Mucosa of descending colon (tissue), 3 donors: ENCODE measurements around the gene PLXNA4. TPM values are rescaled to one million over a fixed set of nuclear protein-coding genes. Genes with fewer than 3 reads are reported as not detected.

ENCODE experiments used
- ATAC-seq: fragments of 200-7000 bp; cut with Tn5 transposase; one replicate; pipeline ENCODE4 v1.9.1; 2020; ENCODE audit warnings: mild to moderate bottlenecking, moderate library complexity
- DNase-seq, 3 donors: peaks; one replicate each; pipeline ENCODE4 v3.0.0-alpha.2; 2020
- H3K36me3 ChIP-seq: fragments of 200-600 bp; one replicate; pipeline ENCODE4 v1.8.0; 2021; ENCODE audit warnings: low read depth, mild to moderate bottlenecking
- H3K4me1 ChIP-seq: fragments of 200-600 bp; one replicate; pipeline ENCODE4 v1.8.0; 2021; ENCODE audit warnings: low read depth, mild to moderate bottlenecking
- H3K4me3 ChIP-seq: fragments of 200-600 bp; one replicate; pipeline ENCODE4 v1.8.0; 2021; ENCODE audit warnings: mild to moderate bottlenecking
- H3K9me3 ChIP-seq: fragments of 200-600 bp; one replicate; pipeline ENCODE4 v1.8.0; 2021; ENCODE audit warnings: mild to moderate bottlenecking
- intact Hi-C, 2 donors: fragments of 100-400 bp; cut with DNase I in 1 of 2; cut with micrococcal nuclease in 1 of 2; formaldehyde crosslinking; loops; one replicate each; pipeline versions ENCODE4 v1.11.0 to v1.11.1; 2022; cut with DNase I, micrococcal nuclease
- total RNA-seq, 3 donors: library from RNA; stranded (reverse); fragmentation: NEBNext Ultra II Directional in 2 of 3; extraction: Animal tissue kit (Norgen Biotek cat#: 25700) in 2 of 3; gene quantifications; one replicate each; pipeline versions ENCODE4 v1.2.1 to v1.2.4, GENCODE V29; 2021 to 2023
- TF ChIP-seq, protein P1 (sequence below): fragments of 200-600 bp; IDR thresholded peaks from one replicate; pipeline ENCODE4 v1.8.0; 2022; ENCODE audit warnings: antibody characterized with exemption, mild to moderate bottlenecking
- donor health status: DM: no; HTN: no; CAD: no; lungs with moderate emphysema.
- donor health status: DM: no; HTN: no; CAD: no.
- donor health status: DM: no; HTN: yes; CAD: no.

PLXNA4 gene
- total RNA-seq, 3 donors from 2014 or later: 0.78 to 3.5 (median 2.7) TPM

DNA sequence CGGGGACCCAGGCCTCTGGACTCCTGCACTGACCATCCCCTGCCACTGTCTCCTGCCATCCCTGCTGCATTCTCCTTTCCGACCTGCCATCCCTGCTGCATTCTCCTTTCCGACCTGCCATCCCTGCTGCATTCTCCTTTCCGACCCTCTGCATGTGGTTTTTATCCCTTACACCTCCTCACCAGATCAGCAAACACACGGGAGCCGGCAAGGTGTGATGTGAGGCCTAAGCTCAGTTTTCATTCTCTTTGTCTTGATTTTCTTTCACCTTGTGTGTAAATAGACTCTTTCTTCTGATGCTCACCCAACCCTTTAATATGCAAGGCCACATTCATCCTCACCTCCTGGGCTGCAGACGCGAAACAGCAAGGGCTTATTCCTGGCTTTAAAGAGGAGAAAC lies 11.4 kb downstream of the PLXNA4 start:
- H3K4me3 ChIP-seq: no peak overlapping the region

DNA sequence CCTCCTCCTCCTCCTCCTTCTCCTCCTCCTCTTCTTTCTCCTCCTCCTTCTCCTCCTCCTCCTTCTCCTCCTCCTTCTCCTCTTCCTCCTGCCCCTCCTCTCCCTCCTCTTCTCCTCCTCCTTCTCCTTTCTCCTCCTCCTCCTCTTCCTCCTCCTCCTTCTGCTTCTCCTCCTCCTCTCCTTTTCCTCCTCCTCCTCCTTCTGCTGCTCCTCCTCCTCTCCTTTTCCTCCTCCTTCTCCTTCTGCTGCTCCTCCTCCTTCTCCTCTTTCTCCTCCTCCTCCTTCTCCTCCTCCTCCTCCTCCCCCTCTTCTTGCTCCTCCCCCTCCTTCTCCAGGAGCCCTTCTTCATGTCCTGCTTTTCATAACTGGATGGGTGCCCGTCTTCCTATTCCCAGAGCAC lies 12.2 kb downstream of the PLXNA4 start:
- H3K9me3 ChIP-seq: no peaks in the 10 kb centered on the region
- no peak for DNase-seq
- no peaks in the 10 kb centered on the region for H3K4me1 ChIP-seq
- intact Hi-C loops: no loop called here
- no peak overlapping the region for H3K4me3 ChIP-seq
- TF ChIP-seq, protein P1, sequence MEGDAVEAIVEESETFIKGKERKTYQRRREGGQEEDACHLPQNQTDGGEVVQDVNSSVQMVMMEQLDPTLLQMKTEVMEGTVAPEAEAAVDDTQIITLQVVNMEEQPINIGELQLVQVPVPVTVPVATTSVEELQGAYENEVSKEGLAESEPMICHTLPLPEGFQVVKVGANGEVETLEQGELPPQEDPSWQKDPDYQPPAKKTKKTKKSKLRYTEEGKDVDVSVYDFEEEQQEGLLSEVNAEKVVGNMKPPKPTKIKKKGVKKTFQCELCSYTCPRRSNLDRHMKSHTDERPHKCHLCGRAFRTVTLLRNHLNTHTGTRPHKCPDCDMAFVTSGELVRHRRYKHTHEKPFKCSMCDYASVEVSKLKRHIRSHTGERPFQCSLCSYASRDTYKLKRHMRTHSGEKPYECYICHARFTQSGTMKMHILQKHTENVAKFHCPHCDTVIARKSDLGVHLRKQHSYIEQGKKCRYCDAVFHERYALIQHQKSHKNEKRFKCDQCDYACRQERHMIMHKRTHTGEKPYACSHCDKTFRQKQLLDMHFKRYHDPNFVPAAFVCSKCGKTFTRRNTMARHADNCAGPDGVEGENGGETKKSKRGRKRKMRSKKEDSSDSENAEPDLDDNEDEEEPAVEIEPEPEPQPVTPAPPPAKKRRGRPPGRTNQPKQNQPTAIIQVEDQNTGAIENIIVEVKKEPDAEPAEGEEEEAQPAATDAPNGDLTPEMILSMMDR: no peak
- H3K36me3 ChIP-seq: no peaks in the 10 kb centered on the region
- ATAC-seq: no peak

More for the DNA sequence above, 11.4 kb downstream of the PLXNA4 start:
- DNase-seq (no peak), ATAC-seq (no peak)
- Histone ChIP-seq H3K9me3 (no peaks in the 10 kb centered on the region), H3K36me3 (no peaks in the 10 kb centered on the region), H3K4me1 (no peaks in the 10 kb centered on the region)
- TF ChIP-seq, protein P1: no peak
- intact Hi-C loops: no loop called here

DNA sequence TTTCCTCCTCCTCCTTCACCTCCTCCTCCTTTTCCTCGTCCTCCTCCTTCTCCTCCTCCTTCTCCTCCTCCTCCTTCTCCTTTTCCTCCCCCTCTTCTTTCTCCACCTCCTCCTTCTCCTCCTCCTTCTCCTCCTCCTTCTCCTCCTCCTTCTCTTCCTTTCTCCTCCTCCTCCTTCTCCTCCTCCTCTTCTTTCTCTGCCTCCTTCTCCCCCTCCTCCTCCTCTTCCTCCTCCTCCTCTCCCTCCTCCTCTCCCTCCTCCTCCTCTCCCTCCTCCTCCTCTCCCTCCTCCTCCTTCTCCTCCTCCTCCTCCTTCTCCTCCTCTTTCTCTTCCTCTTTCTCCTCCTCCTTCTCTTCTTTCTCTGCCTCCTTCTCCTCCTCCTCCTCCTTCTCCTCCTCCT lies 13.6 kb downstream of the PLXNA4 start:
- DNase-seq (no peak), ATAC-seq (no peak)
- TF ChIP-seq, protein P1: no peak
- Histone ChIP-seq H3K9me3 (no peaks in the 10 kb centered on the region), H3K36me3 (no peaks in the 10 kb centered on the region), H3K4me3 (no peak overlapping the region), H3K4me1 (no peaks in the 10 kb centered on the region)
- intact Hi-C loops: no loop called here

DNA sequence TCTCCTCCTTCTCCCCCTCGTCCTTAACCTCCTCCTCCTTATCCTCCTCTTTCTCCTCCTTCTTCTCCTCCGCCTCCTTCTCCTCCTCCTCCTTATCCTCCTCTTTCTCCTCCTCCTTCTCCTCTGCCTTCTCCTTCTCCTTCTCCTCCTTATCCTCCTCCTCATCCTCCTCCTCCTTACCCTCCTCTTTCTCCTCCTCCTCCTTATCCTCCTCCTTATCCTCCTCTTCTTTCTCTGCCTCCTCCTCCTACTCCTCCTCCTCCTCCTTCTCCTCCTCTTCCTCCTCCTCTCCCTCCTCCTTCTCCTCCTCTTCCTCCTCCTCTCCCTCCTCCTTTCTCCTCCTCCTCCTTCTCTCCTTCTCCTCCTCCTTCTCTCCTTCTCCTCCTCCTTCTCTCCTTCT lies 14.5 kb downstream of the PLXNA4 start:
- no peak for DNase-seq
- TF ChIP-seq, protein P1: no peak
- H3K4me1 ChIP-seq: no peaks in the 10 kb centered on the region
- H3K36me3 ChIP-seq: no peaks in the 10 kb centered on the region
- H3K4me3 ChIP-seq: no peak overlapping the region
- intact Hi-C loops: no loop called here
- ATAC-seq: no peak
- H3K9me3 ChIP-seq: no peaks in the 10 kb centered on the region

DNA sequence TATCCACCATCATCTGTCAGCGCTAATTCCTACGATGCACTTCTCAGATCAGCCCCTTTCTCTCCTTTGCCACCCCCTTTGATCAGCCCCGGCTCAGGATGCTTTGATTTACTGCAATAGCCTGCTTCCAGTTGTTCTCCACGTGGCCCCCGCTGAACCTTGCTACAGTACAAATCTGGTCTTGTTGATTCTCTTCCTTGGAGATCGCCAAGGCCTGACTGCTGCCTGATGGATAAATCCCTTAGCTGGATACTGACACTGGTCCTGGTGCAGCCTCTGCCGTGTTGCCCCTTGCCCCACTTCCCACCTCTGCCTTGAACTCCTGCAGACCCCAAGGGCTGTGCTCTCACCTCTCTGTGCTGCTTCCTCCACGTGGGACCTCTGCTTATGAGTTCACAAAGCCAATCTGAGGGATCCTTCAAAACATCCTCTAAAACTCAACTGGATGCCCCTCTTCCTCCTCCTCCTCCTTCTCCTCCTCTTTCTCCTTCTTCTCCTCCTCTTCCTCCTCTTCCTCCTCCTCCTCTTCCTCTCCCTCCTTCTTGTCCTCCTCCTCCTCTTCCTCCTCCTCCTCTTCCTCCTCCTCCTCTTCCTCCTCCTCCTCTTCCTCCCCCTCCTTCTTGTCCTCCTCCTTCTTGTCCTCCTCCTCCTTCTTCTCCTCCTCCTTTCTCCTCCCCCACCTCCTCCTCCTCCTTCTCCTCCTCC lies 15.3 kb downstream of the PLXNA4 start:
- no peak overlapping the region for H3K4me3 ChIP-seq
- intact Hi-C loops: no loop called here
- no peaks in the 10 kb centered on the region for H3K4me1 ChIP-seq
- no peak for ATAC-seq
- H3K9me3 ChIP-seq: no peaks in the 10 kb centered on the region
- TF ChIP-seq, protein P1: no peak
- no peaks in the 10 kb centered on the region for H3K36me3 ChIP-seq
- DNase-seq: no peak
